GM12891 (cell line): ENCODE measurements around the gene IL1RAPL2.

Experiments
- PAX5 ChIP-seq: IDR thresholded peaks from 2 replicates; pipeline ENCODE4 v1.6.1; 2011; ENCODE audit warnings: low read length, moderate library complexity, mild to moderate bottlenecking; ENCODE audit not compliant: insufficient read depth, severe bottlenecking
- POLR2A ChIP-seq: IDR thresholded peaks from 2 replicates; pipeline ENCODE4 v1.6.1; 2011; ENCODE audit warnings: low read depth, low read length, control low read depth
- POLR2AphosphoS5 ChIP-seq: IDR thresholded peaks from 2 replicates; pipeline ENCODE4 v1.6.1; 2011; ENCODE audit warnings: low read depth, low read length, control low read depth
- TAF1 ChIP-seq: IDR thresholded peaks from 2 replicates; pipeline ENCODE4 v1.6.1; 2011; ENCODE audit warnings: low read depth, low read length, control low read depth

- no peak for TF ChIP-seq POLR2A
- TF ChIP-seq POLR2AphosphoS5 = no peak
- no peak for TF ChIP-seq TAF1
- no peak for TF ChIP-seq PAX5
These were observed 486.9 kb downstream of the IL1RAPL2 start for GRCh38 chrX:105052926-105053325.
